Suprapubic skin (tissue), 4 donors: ENCODE measurements around the gene EPS8L1.

Source experiments
- CTCF ChIP-seq, 2 donors: fragments of 200-600 bp in 1 of 2; fragments of 450-650 bp in 1 of 2; sonication (generic) in 1 of 2; IDR thresholded peaks; one replicate each; pipeline ENCODE4 v1.5.1; 2016 to 2019; ENCODE audit warnings: antibody characterized with exemption in 2 of 2, mild to moderate bottlenecking in 1 of 2, moderate library complexity in 1 of 2
- EP300 ChIP-seq: sonication (generic); formaldehyde crosslinking; IDR thresholded peaks from one replicate; pipeline ENCODE4 v1.6.1; 2017; ENCODE audit warnings: antibody characterized with exemption
- POLR2A ChIP-seq, 2 donors: fragments of 450-650 bp; IDR thresholded peaks; one replicate each; pipeline ENCODE4 v1.6.1; 2017; ENCODE audit warnings: antibody characterized with exemption in 2 of 2, mild to moderate bottlenecking in 2 of 2, moderate library complexity in 2 of 2
- POLR2AphosphoS5 ChIP-seq, 3 donors: sonication (generic); formaldehyde crosslinking; IDR thresholded peaks; one replicate each; pipeline ENCODE4 v1.6.1; 2017; ENCODE audit warnings: antibody characterized with exemption in 3 of 3

GRCh38 chr19:55056827-55057226 lies 18.8 kb upstream of the EPS8L1 start:
- no peak for TF ChIP-seq CTCF (IDR thresholded peaks at IDR 0.05)
- no peak for TF ChIP-seq EP300
- TF ChIP-seq POLR2A (IDR thresholded peaks at IDR 0.05) = no peak
- no peak for TF ChIP-seq POLR2AphosphoS5 (IDR thresholded peaks at IDR 0.05)
